Activated CD4-positive, alpha-beta T cell treated with anti-CD3 and anti-CD28 coated beads, Interleukin-2, Interleukin-6, amounts not matched to agents 100 ng/mL and 50 ng/mL, durations not matched to agents 16 hours and 8 hours (primary cell): Measurements from ENCODE around the gene RUFY4.
A peak's percentile ranks its signal among the peaks of the same experiment; 100 is the strongest.

ENCODE experiments used
- DNase-seq: peaks from one replicate; pipeline ENCODE4 v3.0.0-alpha.2; 2020

The RUFY4 gene, protein sequence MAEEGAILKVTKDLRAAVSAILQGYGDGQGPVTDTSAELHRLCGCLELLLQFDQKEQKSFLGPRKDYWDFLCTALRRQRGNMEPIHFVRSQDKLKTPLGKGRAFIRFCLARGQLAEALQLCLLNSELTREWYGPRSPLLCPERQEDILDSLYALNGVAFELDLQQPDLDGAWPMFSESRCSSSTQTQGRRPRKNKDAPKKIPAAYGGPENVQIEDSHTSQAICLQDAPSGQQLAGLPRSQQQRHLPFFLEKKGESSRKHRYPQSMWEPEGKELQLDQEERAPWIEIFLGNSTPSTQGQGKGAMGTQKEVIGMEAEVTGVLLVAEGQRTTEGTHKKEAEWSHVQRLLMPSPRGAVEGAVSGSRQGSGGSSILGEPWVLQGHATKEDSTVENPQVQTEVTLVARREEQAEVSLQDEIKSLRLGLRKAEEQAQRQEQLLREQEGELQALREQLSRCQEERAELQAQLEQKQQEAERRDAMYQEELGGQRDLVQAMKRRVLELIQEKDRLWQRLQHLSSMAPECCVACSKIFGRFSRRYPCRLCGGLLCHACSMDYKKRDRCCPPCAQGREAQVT

DNA sequence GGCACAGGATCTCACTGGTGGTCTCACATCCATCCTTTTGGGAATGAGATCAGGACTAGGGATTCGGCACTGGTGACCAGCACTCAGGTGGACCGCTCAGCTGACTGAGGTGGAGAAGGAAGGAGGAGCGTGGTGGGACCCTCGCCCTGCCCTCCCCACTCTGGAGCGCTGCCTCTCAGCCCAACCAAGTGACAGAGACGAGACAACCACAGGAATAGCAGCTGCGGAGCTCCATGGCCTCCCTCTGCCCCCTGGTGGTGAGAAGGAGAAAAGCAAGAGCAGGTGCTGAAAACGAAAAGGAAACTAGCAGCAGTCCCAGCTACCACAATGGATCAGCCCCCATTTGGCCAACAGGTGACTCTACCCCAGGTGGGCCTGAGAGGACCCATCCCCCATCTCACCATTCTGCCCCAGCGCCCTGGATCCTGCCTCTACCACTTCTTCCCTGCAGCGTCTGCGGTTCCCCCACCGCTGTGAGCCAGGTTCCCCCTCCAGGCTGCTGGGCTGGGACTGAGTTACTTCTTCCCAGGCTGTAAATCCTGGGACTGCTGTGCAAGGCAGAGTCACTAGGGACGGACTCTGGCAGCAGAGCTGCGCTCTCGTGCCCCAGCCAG is at the start of gene RUFY4:
TSS of gene RUFY4 (plus strand) at position 533 of the 614 bp plus-strand sequence. CDS start 1,353 bp downstream, outside the sequence.
- peak; percentile 78 for DNase-seq

DNA sequence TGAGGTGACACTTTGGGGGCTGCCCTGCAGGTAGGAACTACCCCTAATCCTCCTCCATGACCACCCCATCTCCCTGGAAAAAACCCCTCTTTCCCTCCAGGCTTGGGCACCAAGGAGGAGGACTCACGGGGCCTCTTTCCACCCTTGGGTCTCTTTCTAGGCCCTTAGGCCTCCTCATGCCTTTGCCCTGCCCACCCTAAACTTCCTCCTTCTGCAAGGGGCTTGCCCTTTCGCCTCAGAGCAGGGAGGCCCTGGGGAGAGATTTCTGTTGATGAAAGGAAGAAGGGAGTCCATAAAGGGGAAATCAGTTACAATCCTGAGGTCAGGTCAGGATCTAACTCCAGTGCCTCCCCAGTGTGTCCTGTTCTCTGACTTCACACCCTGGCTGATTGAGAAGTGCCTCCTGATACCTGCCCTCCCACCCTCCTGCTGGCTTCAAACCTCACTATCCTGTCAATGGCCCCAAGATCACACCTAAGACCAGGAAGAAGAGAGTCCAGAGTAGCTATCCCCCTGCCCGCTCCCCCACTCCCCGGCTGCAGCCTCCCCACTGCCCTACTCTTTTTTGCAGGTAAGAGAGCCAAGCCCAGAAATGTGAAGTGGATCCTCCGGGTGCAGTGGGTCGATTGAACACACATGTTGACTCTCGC is 49.5 kb upstream of the RUFY4 start:
- DNase-seq, result no peak

DNA sequence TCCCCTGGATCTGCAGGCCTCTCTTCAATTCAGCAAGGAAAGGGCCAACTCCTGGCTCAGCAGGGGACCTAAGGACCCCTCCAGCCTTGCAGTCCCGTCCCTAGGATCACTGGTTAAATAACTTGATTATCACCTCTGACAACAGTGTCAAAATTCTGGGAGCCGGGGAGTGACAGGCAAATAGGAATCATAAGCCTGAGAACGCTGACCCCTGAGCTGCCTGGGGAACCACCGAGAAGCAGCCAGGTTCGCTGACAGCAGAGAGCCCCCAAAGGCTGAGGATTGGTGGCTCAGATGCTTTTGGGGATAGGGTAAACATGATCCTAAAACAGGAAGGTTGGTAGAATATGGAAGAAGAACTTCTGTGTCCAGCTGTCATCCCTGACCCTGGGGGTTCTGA is 48.8 kb upstream of the RUFY4 start:
- no peak for DNase-seq

DNA sequence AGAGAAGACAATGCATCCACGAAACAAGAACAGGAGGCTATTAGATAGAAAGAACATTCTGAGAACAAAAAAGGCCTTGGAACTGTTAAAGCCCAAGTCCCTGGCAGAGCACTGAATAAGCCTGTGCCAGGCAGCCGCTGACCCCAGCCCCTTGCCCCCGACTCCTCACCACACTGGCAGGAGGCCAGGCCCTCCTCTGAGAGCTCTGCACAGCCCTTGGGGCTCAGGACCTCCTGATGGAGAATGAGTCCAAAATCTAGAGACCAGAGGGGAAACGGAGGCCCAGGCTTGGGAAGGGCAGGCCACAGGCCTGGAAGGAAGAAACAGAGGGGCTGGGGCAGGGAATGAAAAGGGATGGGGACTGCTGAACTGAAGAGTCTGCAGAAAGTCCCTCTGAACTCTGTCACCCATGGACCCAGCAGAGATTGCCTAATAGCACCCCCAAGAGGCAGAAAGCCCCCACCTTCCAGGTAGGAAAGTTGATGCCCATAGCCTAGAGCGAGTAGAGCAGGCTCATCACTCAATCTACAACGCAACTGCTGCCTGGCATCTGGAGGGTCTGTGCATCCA is 48.0 kb upstream of the RUFY4 start:
- DNase-seq, result no peak

DNA sequence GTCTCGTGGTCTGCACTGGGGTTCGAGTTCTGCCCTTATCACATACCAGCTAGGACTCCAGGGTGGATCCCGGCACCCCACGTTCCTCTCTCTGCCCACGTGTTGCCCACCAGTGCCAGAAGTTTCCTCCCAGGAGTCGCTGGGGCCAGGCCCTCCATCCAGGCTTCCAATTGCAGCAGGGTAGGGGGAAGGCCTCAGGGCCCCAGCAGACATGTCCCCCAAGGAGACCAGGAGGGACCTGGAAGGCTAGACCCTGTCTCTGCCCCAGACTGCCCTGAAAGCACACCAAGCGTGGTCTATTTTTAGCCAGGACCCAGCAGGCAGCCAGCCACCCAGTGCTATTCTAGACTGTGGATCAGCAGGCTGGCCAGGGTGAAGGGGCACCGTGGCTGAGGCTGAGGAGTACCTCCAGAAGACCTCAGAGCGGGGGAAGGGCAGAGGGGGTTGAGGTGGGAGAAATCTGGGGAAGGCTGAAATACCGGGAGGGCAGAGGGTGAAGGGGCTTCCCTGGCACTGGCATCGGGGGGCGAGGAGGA is 47.4 kb upstream of the RUFY4 start:
- DNase-seq, result no peak

DNA sequence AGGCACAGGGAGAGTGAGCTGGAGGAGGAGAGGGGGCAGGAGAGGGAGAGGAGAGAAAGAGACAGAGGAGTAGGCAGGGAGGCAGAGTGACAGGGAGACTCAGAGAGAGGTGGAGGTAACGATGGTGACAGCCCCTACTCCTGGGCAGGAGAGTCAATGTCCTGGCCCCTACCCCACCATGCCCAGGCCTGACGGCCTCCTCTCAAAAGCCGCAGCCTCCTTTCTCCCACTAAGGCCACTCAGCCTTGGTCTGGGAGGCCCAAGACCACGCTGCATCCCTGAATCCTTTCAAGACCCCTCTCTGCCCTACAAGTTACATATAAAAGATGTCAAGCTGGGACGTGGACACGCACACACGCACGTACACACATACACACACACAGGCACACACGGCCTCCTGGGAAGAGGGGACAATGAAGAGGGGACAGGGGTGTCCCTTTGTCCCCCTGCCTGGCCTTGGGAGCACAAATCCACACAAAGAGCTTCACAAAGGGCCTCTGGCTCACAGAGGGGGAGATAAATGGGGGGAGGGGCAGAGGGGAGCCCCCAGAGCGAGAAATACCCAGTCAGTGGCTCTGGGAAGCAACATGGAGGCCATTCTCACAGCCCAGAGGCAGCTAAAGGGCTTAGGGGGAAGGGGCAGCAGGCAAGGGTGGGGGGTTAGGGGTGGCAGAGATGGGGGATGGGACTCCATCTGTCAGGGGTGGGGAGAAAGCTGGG is 46.8 kb upstream of the RUFY4 start:
- DNase-seq, result no peak

DNA sequence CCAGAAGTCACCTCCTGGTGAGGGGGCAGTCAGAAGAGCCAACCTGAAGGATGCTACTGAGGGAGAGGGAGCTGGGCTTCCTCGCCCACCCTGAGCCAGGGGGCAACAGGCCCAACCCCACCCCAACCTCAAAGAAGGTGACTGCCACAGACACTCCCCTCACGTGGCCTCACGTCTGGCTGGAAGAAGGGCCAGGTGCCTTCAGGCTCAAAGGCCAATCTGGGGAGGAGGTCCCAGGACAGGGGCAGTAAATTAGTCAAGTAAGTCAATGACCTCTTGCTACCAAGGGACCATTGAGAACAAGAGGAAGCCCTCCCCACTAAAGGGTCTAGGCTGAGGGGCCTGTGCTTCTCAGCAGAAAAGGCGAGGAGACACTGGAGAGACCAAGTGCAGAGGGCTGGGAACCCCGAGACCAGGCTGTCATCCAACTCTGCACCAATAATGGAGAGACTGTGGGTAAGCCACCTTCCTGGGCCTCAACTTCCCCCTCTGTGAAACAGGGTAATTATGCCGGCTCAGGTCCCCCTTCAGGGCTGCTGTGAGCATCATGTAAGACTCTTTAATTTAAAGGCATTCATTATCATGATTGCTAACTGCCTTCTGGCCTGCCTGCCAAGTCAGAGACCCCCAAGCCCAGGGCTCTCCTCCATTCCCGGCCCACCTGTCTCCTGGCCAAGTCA is 46.1 kb upstream of the RUFY4 start:
- no peak for DNase-seq

DNA sequence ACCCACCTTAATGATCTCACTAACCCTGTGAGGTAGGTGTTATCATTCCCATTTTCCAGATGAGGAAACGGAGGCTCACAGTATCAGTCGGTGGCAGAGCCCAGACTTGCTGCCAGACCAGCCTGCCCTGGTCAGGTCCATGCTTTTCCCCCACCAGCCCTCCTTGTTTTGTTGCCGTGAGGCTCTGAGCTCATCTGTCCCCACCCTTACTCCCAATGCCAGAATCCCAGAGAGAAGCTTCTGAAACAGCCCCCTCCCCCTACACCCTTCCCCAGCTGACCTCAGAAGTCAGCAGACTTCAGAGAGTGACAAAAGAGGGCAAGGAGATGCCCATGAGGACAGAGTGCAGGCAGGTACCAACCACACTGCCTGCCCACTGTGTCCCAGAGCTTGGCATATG is 45.4 kb upstream of the RUFY4 start:
- no peak for DNase-seq

DNA sequence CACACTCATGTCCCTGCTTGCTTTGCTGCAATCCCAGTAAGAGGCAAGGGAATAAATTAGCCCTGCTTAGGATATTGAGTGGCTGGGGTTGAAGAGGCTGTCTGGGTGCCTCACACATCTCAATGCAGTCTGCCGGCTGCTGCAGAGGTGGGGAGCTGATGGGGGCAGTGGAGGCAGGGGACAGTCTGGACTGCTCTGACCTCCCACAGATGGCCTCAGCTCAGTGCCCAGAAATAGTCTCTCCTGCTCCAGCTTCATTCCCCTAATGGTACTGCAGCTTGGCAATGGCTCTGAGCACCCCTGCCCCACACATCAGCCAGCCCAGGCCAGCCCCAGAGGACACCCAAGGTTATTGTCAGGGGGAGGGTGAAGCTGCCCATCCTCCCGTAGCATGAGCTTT is 44.7 kb upstream of the RUFY4 start:
- DNase-seq, result no peak

DNA sequence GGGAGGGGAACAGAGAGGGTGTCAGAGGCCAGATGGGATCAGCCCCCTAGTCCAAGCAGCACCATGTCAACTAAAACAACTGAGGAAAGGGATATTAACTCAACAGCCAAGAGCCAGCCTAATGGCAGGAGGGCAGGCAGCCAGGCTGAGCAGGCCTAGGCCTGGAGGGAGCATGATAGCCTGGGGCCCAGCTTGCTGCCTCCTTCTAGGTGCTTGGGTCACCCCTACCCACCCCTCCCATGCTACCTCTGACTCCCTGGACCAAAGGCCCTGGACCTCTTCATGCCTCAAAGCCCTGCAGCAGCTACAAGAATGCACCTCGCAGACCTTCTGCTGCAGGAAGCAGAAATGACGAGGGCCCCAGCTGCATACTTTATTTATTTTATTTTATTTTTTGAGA is 44.2 kb upstream of the RUFY4 start:
- no peak for DNase-seq

DNA sequence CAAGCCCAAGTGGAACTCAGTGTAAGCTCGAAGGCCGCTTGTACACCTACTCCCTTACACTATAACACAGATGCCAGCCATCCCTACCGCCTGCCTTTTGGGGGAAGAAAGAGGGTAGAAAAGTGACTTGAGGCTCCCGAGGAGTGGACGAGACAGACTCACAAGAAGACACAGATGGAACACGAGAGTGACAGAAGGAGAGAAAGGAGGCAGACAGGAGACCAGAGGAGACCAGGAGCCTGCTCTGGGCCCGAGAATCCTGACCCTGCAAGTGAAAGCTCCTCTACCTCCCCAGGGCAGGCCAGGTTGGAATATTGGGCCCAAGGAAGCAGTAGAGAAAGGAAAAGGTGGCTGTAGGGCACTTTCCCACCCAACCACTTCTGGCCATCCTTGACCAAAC is 42.8 kb upstream of the RUFY4 start:
- no peak for DNase-seq

DNA sequence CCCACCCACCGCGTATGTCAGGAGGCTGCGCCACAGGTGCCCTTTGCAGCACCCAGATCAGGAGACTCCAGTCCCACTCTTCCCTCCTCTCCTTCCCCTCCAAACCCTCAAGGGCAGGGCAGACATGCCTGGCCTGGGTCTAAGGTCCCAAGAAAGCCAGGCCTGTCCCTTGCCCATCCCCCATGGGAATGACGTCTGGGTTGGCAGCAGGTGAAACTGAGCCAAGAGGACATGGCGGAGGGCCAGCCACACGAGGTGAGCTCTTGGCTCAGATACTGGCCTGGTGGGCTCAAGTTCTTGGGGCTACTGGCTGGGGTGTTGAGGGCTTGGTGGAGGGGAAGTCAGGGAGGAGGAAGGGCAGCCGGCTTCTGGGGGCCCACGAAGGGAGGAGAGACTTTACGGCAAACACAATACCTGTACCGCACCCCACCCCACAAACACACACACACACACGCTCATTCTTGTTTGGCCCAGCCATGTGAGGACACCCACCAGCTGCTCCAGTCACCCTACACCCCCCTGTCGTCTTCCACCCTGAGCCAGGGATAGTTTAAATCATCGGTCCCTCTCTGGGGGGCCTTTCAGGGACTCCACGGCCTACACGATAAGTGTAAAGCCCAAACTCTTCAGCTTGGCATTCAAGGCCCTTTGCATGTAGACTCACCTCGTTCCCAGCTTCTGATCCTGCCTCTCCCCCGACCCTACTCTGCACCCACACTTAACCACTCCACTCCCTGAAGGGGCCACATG is 42.2 kb upstream of the RUFY4 start:
- DNase-seq, result no peak

DNA sequence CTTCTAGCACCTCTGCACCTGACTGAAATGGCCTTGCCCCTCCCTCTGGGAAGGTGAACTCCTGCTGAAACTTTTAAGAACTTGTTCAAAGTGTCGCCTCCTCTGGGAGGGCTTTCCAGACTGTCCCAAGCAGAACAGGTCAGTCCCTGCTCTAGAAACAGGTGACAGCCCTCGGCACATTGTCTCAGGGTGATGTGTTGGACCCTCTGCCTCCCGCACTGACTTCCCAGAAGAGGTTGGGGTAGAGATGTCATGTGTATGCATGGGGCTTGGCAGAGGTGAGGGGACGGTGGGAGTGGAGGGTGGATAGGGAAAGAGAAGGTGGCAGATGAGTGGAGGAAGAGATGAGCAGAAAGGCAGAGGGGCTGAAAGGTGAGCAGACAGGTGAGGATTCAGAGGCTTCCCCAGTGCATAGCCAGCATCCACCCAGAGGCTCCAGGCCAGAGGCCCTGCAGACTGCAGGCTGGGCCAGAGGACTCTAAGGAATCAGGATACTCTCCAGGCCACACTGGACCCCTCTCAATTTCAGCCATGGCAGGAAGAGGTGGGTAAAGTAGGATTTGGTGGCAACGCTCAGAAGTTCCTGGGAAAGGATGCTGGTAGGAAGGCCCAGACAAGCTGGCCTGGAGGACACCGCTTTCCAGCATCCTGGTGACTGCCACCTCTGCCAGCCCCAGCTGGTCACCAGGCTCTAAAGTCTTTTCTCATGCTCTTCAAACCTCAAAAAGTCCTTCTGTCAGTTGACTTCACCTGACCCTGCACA is 41.4 kb upstream of the RUFY4 start:
- DNase-seq, result no peak

DNA sequence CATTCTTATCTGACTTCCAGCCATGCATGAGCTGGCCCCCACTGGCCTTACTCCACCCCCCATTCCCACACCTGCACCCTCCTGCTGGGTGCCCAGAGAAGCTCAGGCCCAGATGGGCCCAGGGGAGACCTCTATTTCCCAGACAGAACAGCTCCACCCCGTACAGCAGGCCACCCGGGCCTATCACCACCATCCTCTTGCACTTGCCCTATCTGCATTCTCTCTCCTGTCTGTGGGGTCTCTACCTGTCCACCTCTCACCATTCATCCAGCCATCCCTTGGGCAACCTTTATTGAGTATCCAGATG is 40.9 kb upstream of the RUFY4 start:
- DNase-seq, result no peak

DNA sequence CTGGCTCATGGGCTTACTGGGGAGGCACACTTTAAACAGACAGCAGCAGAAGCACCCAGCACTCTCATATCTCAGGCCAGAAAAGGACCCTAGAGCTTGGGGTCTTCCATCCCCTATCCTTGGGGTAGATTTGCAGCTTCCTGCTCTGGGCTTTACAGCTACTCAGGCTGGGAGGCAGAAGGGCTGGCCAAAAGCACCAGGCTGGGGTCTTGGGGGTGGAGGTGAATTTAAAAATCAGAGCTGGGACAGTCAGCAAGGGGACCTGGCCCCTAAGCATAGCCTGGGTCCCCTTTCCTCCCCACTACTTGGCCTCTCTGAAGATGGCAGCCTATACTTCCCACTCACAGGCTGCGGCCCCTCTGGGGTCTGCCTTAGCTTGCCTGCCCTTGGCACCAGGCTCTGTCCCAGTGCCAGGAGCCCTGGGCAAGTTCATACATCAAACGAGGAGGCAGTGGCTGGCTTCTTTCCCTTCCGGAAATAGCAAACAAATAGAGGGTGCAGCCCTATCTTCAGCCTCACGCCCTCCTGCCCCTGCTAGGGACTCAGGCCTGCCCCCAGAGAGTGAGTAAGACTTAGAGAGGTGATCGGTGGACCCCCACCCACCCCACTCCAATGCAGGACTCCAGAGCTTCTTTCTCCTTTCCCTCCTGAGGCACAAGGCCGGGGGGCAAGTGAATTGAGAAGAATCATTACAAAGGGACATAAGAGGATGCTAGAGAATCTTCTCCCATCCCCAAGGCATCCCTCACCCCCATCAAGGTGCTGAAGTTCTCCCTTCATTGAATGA is 40.3 kb upstream of the RUFY4 start:
- no peak for DNase-seq

DNA sequence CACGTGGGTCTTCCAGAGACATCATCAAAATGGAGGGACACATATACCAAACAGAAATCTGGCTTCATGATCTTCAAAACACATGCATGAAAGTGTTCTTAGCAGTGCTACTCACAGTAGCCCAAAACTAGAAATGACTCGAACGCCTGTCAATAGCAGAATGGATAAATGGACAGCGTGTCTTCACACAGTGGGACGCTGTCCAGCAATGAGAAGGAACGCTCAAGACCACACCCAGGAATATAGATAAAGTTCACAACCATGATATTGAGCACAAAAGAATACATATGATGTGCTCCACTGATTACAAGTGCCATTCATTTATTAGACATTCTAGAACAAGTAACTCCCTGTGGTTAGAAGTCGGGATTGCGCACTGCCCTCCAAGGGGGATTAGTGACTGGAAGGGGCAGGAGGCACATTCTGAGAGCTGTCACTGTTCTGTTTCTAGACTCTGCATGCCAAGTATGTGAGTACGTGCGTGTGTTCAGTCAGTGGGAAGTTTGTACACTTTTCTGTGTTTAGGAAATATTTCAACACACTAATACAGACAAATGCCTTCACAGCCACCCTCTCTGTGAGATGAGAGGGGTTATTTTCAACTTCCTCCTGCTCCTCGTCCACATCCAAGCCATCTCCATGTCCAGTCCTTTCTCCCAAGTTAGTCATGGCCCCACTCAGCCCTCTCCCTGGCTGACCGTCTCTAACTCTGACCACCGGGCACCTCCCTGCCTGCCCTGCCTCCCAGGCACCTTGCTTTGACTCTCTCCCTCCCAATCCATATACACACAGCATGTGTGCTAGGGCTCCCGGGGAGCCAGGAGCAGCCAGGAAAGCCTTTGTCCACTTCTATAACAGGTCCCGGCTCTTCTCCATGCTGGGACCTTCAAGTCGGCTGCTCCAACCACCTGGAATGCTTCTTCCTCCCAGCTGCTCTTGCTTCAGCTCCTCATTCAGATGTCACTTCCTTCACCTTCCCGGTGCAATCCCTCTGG is 39.4 kb upstream of the RUFY4 start:
- no peak for DNase-seq

DNA sequence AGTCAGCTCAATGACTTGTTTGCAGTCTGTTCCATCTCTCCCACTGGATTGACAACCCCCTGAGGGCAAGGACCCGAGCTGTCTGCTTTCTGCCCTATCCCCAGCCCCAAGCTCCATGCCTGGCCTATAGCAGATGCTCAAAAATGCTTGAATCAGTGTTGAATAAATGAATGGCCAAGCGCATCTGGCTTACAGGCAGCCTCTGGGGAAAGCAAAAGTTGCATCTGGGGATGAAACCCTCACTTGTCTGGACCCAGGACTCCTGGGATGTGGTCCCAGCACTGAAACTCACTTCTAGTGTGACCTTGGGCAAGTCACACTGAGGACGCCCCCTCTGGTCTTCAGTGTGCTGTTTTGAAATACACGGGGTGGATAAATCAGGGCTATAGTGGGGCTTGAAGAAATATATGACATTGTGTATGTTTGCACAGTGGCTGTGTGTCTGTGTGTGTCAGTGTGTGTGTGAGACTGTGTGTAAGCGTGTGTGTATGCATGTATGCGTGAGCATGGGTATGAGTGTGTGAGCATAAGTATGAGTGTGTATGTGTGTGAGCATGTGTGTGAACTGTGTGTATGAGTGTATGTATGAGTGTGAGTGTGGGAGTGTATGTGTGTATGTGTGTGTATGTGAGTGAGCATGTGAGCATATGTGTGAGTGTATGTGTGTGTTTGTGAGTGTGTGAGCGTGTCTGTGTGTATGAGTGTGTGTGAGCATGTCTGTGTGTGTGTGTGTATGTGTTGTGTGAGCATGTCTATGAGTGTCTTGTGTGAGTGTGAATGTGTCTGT is 38.5 kb upstream of the RUFY4 start:
- no peak for DNase-seq

DNA sequence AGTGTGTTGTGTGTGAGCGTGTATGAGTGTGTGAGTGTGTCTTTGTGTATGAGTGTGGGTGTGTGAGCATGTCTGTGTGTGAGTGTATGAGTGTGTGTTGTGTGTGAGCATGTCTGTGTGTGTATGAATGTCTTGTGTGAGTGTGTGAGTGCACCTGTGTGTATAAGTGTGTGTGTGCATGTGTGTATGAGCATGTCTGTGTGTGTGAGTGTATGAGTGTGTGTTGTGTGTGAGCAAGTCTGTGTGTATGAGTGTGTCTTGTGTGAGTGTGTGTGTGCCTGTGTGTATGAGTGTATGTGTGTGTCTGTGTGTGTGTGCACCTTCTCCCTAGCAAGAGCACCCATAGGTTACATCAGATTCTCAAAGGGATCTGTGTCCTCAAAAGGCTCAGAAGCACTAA is 37.8 kb upstream of the RUFY4 start:
- DNase-seq, result no peak
